HEK293T (cell line): ENCODE measurements around the gene OR2K2.

ENCODE experiments used
- CTCF ChIA-PET: fragments of 350-600 bp; formaldehyde crosslinking; extraction: SDS; loops from one replicate; lab custom pipeline; 2021; ENCODE audit warnings: antibody characterized with exemption, inconsistent platforms; lab: Yijun Ruan, JAX
- POLR2A ChIA-PET: fragments of 350-600 bp; formaldehyde crosslinking; extraction: SDS; loops from one replicate; lab custom pipeline; 2020; ENCODE audit warnings: antibody characterized with exemption, inconsistent platforms; lab: Yijun Ruan, JAX
- DNase-seq: peaks from one replicate; pipeline ENCODE4 v3.0.0; 2012; ENCODE audit warnings: mixed read lengths; ENCODE audit errors: extremely low spot score
- ARNT ChIP-seq: fragments of 450-650 bp; IDR thresholded peaks from 2 replicates; pipeline ENCODE4 v1.6.1; 2017; ENCODE audit warnings: mild to moderate bottlenecking
- BHLHE40 ChIP-seq: fragments of 450-650 bp; IDR thresholded peaks from 2 replicates; pipeline ENCODE4 v1.6.1; 2016; ENCODE audit warnings: mild to moderate bottlenecking, moderate library complexity, borderline replicate concordance
- CTBP1 ChIP-seq: fragments of 450-650 bp; IDR thresholded peaks from 2 replicates; pipeline ENCODE4 v1.6.1; 2016; ENCODE audit warnings: borderline replicate concordance
- ELF4 ChIP-seq: fragments of 450-650 bp; IDR thresholded peaks from 2 replicates; pipeline ENCODE4 v1.6.1; 2017; ENCODE audit warnings: antibody characterized with exemption
- FOXA1 ChIP-seq: fragments of 450-650 bp; IDR thresholded peaks from 2 replicates; pipeline ENCODE4 v1.6.1; 2016; ENCODE audit warnings: mild to moderate bottlenecking
- FOXK2 ChIP-seq: fragments of 450-650 bp; IDR thresholded peaks from 2 replicates; pipeline ENCODE4 v1.6.1; 2016; ENCODE audit warnings: mild to moderate bottlenecking
- FOXM1 ChIP-seq: fragments of 450-650 bp; IDR thresholded peaks from 2 replicates; pipeline ENCODE4 v1.6.1; 2017; ENCODE audit warnings: mild to moderate bottlenecking, borderline replicate concordance
- HDGF ChIP-seq: fragments of 450-650 bp; IDR thresholded peaks from 2 replicates; pipeline ENCODE4 v1.6.1; 2017; ENCODE audit warnings: antibody characterized with exemption, borderline replicate concordance
- L3MBTL2 ChIP-seq: fragments of 450-650 bp; conservative IDR thresholded peaks from 2 replicates; pipeline ENCODE4 v1.6.1; 2016; ENCODE audit warnings: mild to moderate bottlenecking
- LEF1 ChIP-seq: fragments of 450-650 bp; IDR thresholded peaks from 2 replicates; pipeline ENCODE4 v1.6.1; 2017; ENCODE audit warnings: mild to moderate bottlenecking, borderline replicate concordance
- NFRKB ChIP-seq: fragments of 450-650 bp; IDR thresholded peaks from 2 replicates; pipeline ENCODE4 v1.6.1; 2016; ENCODE audit warnings: mild to moderate bottlenecking, moderate library complexity
- SP1 ChIP-seq: fragments of 450-650 bp; IDR thresholded peaks from 2 replicates; pipeline ENCODE4 v1.6.1; 2017
- SUZ12 ChIP-seq: fragments of 450-650 bp; IDR thresholded peaks from 2 replicates; pipeline ENCODE4 v1.6.1; 2016; ENCODE audit warnings: mild to moderate bottlenecking
- TARDBP ChIP-seq: fragments of 450-650 bp; IDR thresholded peaks from 2 replicates; pipeline ENCODE4 v1.6.1; 2016
- ZNF384 ChIP-seq: fragments of 450-650 bp; IDR thresholded peaks from 2 replicates; pipeline ENCODE4 v1.6.1; 2016
- TF ChIP-seq, protein P1 (sequence below): fragments of 450-650 bp; IDR thresholded peaks from 2 replicates; pipeline ENCODE4 v1.6.1; 2016

The OR2K2 gene

DNA sequence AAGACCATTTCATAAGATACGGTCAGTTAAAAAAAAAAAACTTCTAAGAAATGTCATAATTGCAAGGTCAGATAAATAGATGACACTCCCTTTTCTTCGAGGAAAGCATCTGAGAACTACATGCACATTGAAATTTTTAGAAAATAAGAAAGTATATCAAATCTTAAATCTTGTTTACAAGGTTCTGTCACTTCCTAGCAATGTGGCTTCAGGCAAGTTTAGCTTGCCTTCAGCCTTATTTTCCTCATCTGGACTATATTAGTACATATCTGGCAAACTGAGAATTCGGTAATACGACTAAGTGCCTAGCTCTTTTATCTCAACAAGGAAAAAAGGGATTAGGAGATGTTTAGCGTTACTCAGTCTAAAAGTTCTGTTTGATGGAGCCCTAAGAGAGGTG is 32.5 kb upstream of the OR2K2 start:
- ChIA-PET POLR2A (no interaction called here), CTCF (no interaction called here)
- TF ChIP-seq ARNT (no peak), L3MBTL2 (no peak), SP1 (no peak), FOXM1 (no peak), FOXA1 (no peak), LEF1 (no peak), HDGF (no peak), ELF4 (no peak), ZNF384 (no peak), FOXK2 (no peak), CTBP1 (no peak), TARDBP (no peak), NFRKB (no peak), BHLHE40 (no peak), SUZ12 (no peak)
- TF ChIP-seq, protein P1, sequence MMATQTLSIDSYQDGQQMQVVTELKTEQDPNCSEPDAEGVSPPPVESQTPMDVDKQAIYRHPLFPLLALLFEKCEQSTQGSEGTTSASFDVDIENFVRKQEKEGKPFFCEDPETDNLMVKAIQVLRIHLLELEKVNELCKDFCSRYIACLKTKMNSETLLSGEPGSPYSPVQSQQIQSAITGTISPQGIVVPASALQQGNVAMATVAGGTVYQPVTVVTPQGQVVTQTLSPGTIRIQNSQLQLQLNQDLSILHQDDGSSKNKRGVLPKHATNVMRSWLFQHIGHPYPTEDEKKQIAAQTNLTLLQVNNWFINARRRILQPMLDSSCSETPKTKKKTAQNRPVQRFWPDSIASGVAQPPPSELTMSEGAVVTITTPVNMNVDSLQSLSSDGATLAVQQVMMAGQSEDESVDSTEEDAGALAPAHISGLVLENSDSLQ = no peak
- DNase-seq = no peak

DNA sequence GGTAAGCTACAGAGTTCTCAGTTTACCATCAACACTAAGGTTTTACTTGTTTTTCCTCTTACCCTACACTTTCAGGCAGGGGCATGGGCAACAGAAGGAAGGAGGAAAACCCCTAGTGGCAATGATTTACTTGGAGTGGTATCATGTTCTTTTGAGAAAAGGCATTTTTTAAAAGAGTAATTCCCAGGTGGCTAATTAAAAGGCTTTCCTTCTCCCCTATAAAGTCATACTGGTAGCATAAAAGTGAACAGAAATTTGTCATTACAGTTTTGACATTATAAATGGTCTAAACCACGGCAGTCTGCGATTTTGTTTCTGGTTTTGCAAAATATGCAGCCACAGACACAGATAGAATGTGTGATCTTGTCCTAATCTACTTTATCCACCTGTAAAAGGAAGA is 30.9 kb upstream of the OR2K2 start:
- no peak for TF ChIP-seq ZNF384
- no peak for TF ChIP-seq ELF4
- no peak for TF ChIP-seq NFRKB
- TF ChIP-seq SUZ12 = no peak
- no peak for TF ChIP-seq TARDBP
- no peak for TF ChIP-seq FOXM1
- no peak for TF ChIP-seq L3MBTL2
- no peak for TF ChIP-seq CTBP1
- TF ChIP-seq ARNT = no peak
- TF ChIP-seq LEF1 = no peak
- no peak for TF ChIP-seq FOXK2
- no peak for TF ChIP-seq FOXA1
- TF ChIP-seq BHLHE40 = no peak
- no peak for TF ChIP-seq SP1
- TF ChIP-seq HDGF = no peak
- POLR2A ChIA-PET = no interaction called here

DNA sequence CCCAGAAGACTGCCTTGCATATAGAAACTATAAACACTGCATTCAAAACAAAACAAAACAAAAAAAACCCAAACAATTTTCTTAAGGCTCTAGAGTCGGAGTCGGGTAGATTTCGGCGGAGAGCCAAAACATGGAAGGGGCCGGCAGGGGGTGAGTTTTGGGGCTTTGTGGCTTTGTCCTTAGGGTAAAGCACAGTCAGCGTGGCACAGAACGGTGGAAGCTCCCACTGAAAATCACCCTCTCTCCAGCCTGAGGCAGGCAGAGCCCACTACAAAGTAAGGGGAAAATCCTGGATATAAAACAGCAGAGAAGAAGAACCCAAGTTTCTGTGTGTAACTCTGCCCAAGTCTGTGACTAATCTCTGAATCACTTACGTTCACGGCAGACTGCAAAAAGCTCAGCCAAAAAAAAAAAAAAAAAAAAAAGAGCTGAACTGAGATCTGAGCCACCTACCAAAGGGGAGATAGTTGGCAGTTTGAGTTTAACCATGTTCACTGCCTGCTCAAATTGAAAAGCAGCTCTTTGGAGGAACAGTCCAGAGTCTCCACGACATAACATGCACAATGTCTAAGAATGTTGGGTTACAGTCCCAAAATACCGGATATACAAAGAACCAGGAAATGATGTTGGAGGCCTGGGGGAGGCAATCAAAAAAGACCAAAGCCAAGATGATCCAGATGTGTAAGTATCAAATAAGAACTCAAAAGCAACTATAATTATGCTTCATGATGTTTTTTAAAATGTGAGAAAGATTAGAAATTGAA is 26.6 kb upstream of the OR2K2 start:
- POLR2A ChIA-PET = no interaction called here
- TF ChIP-seq BHLHE40 = no peak
- no peak for TF ChIP-seq L3MBTL2
- TF ChIP-seq, protein P1 = no peak
- no peak for TF ChIP-seq CTBP1
- no peak for TF ChIP-seq ELF4
- no peak for TF ChIP-seq TARDBP
- TF ChIP-seq NFRKB = no peak
- TF ChIP-seq HDGF = no peak
- no peak for TF ChIP-seq ZNF384
- no peak for TF ChIP-seq FOXA1
- TF ChIP-seq FOXK2 = no peak
- no peak for TF ChIP-seq SP1
- DNase-seq = no peak
- CTCF ChIA-PET = no interaction called here

More for the DNA sequence above, 30.9 kb upstream of the OR2K2 start:
- CTCF ChIA-PET = no interaction called here
- DNase-seq = no peak

DNA sequence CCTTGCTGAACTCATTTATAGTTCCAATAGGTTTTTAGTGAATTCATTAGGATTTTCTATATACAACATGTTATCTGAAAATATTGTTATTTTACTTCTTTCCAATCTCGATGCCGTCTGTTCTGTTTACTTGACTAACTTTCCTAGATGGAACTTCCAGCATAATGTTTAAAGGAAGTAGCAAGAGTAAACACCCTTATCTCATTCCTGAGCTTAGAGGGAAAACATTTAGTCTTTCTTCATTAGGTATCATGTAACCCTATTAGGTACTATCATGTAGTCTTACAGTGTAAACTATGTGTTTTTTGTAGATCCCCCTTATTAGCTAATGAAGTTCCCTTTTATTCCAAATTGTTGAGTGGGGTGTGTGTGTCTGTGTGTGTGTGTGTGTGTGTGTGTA is 22.5 kb upstream of the OR2K2 start:
- no peak for DNase-seq
- ChIA-PET CTCF (no interaction called here), POLR2A (no interaction called here)
- TF ChIP-seq CTBP1 = no peak
- TF ChIP-seq TARDBP = no peak

DNA sequence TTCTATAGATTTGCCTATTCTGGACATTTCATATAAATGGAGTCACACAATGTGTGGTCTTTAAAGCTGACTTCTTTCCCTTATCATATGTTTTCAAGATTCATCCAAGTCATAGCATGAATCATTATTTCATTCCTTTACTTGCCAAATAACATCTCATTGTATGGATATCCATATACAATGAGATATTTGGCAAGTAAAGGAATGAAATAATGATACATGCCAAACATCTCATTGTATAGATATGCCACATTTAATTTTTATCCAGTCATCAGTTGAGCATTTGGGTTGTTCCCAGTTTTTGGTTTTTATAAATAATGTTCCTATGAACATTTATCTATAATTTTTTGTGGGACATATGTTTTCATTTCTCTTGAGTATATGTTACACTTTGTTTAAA is 20.5 kb upstream of the OR2K2 start:
- TF ChIP-seq FOXK2 = no peak
- TF ChIP-seq CTBP1 = no peak

DNA sequence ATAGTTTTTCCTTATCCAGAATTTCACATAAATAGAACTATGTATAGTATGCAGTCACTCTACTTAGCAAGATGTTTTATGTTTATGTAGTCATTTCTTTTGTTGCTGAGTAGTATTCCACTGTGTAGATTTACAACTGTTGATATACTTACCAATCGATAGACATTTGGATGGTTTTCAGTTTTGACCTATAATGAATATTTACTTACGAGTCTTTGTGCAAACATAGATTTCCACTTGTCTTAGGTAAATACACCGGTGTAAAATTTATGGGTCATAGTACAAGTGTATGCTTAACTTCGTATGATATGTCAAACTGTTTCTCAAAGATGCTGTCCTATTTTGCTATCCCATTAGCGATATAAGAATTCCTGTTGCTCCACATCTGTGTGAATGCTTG is 19.7 kb upstream of the OR2K2 start:
- ChIA-PET CTCF (no interaction called here), POLR2A (no interaction called here)
- no peak for TF ChIP-seq CTBP1
- no peak for TF ChIP-seq BHLHE40
- no peak for TF ChIP-seq L3MBTL2
- no peak for TF ChIP-seq ARNT
- no peak for TF ChIP-seq ELF4
- TF ChIP-seq LEF1 = no peak
- no peak for TF ChIP-seq ZNF384
- no peak for TF ChIP-seq TARDBP
- TF ChIP-seq, protein P1 = no peak
- no peak for TF ChIP-seq FOXM1
- no peak for TF ChIP-seq SP1
- TF ChIP-seq FOXK2 = no peak
- no peak for TF ChIP-seq SUZ12
- TF ChIP-seq NFRKB = no peak
- TF ChIP-seq FOXA1 = no peak
- no peak for DNase-seq

More for the DNA sequence above, 20.5 kb upstream of the OR2K2 start:
- CTCF ChIA-PET = no interaction called here
- DNase-seq = no peak
- POLR2A ChIA-PET = no interaction called here
